ENCODE results near the gene KIAA0040.

The KIAA0040 gene

GRCh38 chr1:175169286-175170018 is 23.1 kb downstream of the KIAA0040 start:
- no peak for DNase-seq

GRCh38 chr1:175168782-175169181 is 23.8 kb downstream of the KIAA0040 start:
- no peak for DNase-seq

GRCh38 chr1:175167861-175168260 is 24.7 kb downstream of the KIAA0040 start:
- no peak for DNase-seq

DNA sequence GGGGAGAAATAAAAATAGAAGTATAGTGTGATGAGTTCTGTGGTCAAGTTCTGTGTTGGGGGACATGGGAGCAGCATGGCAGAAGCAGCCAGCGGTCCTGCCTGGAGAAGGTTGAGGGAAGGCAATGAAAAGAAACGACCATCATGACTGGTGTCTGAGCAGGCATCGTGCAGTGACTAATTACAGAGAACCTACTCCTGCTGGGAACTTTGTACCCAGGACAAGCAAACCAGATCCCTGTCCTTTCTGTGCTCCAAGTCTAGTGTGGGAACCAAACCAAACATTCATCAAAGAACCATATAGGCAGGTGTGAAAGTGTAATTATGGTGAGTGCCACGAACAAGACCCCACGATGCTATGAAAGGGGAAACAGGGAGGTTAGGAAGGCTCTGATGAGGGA is 25.8 kb downstream of the KIAA0040 start:
- no peak for DNase-seq

DNA sequence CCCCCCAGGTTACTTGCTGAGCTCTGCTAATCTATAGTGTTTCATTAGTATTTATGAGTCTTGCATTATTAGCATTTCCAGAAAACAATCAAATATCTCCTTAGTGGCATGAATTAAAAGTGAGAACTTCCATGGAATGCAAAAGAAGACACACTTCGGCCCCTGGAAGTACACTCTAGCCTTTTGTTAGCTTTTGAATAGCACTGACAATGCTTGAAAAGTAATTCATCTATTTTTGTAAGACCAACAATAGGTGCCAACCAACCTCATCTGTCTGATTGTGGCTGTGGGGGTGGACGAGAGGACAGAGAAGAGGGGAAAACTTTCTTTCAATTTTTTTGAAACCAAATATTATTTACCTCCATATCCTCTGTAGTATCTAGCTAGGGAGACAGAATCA is 27.8 kb downstream of the KIAA0040 start:
- DNase-seq: no peak

DNA sequence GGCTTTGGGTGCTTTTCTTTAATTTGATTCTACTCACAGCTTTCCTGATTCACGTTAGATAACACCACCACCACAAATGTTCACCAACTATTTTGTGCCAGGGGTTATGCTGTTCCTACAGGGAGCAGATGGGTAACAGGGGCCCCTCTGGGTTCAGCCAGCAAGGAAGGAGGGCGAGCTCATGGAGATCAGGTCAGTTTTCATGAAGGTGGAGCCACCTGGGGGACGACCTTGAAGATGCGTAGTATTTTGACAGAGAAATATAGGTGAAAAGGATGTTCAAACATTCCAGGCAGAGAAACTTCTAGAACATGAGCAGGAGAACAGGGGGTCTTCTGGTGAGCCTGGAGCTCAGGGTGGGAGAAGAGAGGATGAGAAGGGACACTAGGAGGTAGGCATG is 28.9 kb downstream of the KIAA0040 start:
- no peak for DNase-seq

GRCh38 chr1:175162955-175163354 is 29.6 kb downstream of the KIAA0040 start:
- DNase-seq: no peak

GRCh38 chr1:175158170-175158591 is 34.4 kb downstream of the KIAA0040 start:
- DNase-seq: no peak

DNA sequence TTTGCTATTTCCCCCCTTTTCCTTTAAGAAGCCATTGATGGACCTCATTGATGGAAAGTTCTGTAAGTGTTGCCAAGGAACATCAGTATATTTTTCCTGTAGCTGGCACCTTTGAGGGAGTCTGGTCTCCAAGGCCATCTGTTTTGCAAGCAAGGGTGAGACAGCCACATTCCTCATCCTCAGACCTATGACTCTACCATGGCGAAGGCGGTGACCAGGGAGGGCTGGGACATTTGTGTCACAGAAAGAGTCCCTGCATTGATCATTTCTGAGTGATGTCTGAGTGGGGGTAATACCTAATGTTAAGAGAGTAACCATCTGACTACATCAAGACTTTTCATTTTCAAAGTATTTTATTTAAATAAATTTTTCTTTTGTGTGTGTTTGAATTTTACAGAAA is 35.4 kb downstream of the KIAA0040 start:
- DNase-seq: no peak

DNA sequence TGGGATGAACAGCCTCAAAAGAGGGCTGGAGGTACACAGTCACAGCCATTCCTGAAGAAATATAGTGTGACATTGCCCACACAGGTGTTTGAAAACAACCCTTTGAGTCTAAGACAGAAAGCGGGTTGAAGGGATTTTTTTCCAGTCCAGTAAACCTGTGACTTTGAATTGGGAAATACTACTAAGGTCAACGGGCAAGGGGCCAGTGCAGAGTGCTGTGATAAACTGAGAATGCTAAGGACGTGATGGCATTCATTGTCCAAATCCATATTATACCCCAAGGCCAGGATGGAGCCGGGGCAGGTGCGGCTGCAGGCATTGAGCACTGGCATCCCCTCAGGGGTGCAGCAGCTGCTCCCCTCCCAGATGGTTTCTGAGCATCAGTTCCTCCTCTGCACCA is 36.6 kb downstream of the KIAA0040 start:
- no peak for DNase-seq

- DNase-seq: no peak
Observed at GRCh38 chr1:175155473-175155856, 37.1 kb downstream of the KIAA0040 start.

DNA sequence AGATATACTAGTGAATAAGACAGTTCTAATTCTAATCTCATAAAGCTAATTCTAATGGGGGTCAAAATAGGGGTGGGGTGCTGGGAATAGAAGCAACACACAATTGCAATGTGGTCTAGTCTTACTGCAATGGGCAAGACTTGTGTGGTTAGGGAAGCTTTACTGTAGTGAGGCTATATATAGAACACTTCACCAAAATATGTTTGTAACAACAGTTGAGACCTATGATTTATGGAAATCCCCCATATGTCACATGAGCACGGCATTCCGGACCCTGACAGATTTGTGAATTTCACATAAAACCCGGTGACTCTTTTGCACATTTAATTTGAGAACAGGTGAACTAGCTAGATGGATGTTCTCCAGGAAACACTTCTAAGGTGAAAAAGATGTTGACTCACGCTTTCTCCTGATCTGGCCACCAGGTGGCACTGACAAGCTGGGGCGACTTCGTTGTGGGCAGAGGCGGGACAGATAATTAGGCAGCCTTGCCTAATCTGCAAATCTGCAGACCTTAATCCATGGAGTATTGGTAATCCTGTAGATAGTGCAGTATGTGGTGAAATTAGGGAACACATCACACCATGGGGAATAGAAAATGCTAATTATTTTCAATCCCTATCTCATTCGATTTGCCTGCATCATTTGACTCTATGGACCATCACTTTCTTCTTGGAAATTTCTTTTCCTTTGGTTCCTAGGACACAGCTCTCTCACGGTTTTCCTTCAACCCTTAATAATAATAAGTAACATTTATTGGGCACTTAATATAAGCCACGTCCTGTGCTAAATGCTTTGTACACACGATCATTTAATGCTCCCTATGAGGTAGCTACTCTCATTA is 37.7 kb downstream of the KIAA0040 start:
- peak; percentile 85 for DNase-seq

GRCh38 chr1:175152006-175152652 is 40.4 kb downstream of the KIAA0040 start:
- DNase-seq: peak; percentile 79

GRCh38 chr1:175150596-175151319 is 41.8 kb downstream of the KIAA0040 start:
- no peak for DNase-seq

DNA sequence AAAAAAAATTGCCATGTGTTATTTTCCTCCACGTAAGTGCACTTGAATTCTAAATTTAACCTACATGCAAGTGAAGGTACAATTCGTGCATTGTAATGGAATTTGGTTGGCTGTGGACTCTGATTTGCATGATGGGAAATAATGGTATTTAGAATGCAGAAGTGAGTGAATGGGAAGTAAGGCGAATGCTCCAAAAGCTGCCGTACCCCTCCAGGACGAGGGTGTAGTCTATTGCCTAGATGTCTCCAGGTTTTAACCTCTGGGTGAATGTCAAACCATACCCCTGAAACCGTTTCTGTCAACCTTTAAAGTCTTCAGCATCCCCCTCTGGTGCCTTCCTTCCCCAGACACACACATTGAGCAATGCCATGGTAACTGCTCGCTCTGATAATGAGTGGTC is 44.5 kb downstream of the KIAA0040 start:
- no peak for DNase-seq

- DNase-seq: no peak
Observed at GRCh38 chr1:175147569-175147968, 45.0 kb downstream of the KIAA0040 start.

DNA sequence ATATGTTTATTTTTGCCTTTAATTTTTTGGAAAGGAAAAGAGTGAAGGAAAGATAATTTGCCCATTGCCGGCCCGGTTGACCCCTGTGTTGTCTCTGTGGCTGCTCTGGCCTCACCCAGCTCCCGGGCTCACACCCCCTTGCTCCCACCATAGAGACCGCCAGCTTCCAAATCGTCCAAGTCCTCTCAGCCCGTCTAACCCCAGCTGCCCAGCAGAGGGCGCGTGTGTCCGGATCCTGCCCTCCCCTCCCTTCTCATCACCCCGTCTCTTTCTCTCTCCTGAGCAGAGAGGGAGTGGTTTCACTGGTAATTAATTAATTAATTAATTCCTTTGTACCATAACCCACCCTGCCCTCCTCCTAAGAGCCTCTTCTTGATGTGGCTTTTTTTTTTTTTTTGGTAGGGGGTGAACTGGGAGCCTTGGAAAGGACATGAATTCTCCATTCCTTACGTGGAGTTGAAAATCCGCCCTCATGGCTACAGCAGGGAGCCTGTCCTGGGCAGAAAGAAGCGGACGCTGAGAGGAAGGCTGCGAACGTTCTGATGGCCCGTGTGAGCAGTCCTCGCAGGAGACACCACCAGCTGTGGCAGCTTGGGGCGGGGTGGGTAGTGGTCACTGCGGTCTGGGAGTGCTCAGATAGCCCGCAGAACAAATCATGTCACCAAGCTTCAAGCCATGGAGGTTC is 45.9 kb downstream of the KIAA0040 start:
- peak; percentile 72 for DNase-seq

DNA sequence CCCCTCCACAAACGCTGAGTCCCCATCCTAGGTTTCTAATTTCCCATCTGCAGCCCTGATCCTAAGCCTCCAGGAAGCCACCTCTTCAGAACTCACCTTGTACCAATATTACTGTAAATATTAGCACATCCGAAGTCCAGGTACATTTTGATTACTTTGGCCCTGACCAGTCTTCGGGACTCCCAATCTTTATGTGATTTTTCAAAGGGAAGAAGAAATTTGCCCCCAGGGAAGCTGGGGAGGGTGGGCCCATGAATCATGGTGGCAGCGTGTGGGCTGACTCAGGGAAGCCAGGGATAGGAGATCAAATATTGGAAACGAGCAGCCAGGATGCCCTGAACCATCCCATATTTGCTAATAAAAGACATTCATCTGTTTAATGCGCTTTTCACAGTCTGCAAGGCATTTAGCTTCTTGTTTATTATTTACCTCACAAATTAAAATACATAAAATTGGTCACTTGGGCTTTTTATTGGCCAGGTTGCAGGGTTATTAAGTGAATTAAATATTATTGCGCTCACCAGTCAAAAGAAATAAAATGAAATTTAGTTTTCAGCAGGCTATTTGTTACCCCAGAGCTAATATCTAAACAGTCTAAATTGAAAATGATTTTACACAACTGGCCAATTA is 46.6 kb downstream of the KIAA0040 start:
- DNase-seq: no peak

- DNase-seq: no peak
Observed at GRCh38 chr1:175138579-175138978, 54.0 kb downstream of the KIAA0040 start.

DNA sequence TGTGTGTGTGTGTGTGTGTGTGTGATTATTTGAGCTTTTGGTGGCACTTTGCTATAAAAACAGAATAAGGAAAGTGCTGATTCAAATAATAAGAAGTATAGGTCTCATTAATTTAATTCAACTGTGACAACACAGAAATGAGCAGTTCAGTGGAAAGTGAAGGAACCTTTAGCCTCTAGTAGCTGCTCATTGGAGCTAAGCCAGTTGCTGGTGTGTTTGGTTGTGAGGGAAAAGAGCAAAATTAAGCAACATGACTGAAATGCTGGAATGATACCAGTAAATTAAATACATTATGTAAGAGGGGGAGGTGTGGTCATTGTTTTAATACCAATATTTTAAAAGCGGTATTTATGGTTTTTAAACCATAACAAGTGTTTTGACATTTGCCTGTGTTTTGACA is 55.2 kb downstream of the KIAA0040 start:
- no peak for DNase-seq

DNA sequence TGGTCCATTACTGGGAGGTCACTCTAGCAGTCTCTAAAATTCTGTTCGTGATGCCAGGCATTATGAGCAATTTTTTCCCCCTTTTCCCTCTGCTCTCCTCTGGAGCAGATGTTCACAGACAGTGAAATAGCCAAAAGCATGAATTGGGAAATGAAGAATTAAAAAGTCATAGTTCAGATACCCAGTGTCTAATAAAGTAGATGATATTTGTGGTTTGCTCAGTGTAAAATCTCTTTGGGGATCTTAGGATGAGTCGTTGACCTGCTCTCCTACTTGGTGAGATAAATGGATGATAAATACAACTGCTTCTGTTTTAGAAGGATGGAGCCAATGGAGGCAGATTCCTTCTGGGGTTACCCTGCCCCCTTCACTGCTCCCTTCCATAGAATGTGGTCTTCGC is 56.3 kb downstream of the KIAA0040 start:
- DNase-seq: no peak

GRCh38 chr1:175134500-175134899 is 58.1 kb downstream of the KIAA0040 start:
- no peak for DNase-seq

Measured in CD4-positive, alpha-beta T cell treated with Interleukin-6 for 4 hours (primary cell).